Measurements from ENCODE around the gene FLVCR2.

DNA sequence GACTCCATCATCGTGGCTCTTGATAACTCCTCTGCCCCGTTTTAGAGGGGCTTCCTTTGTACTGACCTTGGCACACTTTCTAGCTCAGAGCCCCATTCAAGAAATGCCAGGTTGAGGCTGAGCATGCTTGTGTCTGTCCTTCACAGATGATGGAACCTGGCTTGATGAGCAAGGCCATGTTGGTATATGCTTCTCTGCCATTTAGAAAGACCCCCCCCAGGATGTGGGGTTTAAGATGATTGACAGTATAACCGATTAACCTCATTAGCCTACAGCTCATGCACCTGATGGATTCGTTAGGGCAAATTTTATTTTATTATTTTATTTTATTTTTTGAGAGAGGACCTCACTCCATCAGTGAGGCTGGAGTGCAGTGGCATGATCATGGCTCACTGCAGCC lies 35.2 kb upstream of the FLVCR2 start:
- TF ChIP-seq SIN3A (IDR thresholded peaks at IDR 0.05; ENCODE audit: borderline replicate concordance, insufficient read depth, low read length) (no peak), POLR2AphosphoS5 (IDR thresholded peaks at IDR 0.05; ENCODE audit: low read depth, low read length) (no peak), FOXP2 (optimal IDR thresholded peaks at IDR 0.05; ENCODE audit: borderline replicate concordance, extremely low read depth, extremely low read length, insufficient read depth) (no peak)
- TF ChIP-seq, protein P1, sequence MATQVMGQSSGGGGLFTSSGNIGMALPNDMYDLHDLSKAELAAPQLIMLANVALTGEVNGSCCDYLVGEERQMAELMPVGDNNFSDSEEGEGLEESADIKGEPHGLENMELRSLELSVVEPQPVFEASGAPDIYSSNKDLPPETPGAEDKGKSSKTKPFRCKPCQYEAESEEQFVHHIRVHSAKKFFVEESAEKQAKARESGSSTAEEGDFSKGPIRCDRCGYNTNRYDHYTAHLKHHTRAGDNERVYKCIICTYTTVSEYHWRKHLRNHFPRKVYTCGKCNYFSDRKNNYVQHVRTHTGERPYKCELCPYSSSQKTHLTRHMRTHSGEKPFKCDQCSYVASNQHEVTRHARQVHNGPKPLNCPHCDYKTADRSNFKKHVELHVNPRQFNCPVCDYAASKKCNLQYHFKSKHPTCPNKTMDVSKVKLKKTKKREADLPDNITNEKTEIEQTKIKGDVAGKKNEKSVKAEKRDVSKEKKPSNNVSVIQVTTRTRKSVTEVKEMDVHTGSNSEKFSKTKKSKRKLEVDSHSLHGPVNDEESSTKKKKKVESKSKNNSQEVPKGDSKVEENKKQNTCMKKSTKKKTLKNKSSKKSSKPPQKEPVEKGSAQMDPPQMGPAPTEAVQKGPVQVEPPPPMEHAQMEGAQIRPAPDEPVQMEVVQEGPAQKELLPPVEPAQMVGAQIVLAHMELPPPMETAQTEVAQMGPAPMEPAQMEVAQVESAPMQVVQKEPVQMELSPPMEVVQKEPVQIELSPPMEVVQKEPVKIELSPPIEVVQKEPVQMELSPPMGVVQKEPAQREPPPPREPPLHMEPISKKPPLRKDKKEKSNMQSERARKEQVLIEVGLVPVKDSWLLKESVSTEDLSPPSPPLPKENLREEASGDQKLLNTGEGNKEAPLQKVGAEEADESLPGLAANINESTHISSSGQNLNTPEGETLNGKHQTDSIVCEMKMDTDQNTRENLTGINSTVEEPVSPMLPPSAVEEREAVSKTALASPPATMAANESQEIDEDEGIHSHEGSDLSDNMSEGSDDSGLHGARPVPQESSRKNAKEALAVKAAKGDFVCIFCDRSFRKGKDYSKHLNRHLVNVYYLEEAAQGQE (IDR thresholded peaks at IDR 0.05; ENCODE audit: insufficient read depth in 1 of 2, low read depth in 2 of 2, low read length in 2 of 2): no peak

All from PFSK-1 (cell line).